Neural cell (in vitro differentiated cells): Measurements from ENCODE around the gene CTDSPL.

Source experiments
- CTCF ChIP-seq: fragments of 450-650 bp; IDR thresholded peaks from 2 replicates; pipeline ENCODE4 v1.5.1; 2014; ENCODE audit warnings: antibody characterized with exemption, mild to moderate bottlenecking, moderate library complexity; ENCODE audit not compliant: poor library complexity, severe bottlenecking
- EP300 ChIP-seq: fragments of 450-650 bp; conservative IDR thresholded peaks from 2 replicates; pipeline ENCODE4 v1.6.1; 2014; ENCODE audit warnings: antibody characterized with exemption, mild to moderate bottlenecking, moderate library complexity; ENCODE audit not compliant: poor library complexity, severe bottlenecking
- MXI1 ChIP-seq: fragments of 450-650 bp; conservative IDR thresholded peaks from 2 replicates; pipeline ENCODE4 v1.6.1; 2014; ENCODE audit warnings: antibody characterized with exemption, mild to moderate bottlenecking; ENCODE audit not compliant: poor library complexity, severe bottlenecking
- POLR2AphosphoS5 ChIP-seq: IDR thresholded peaks from 2 replicates; pipeline ENCODE4 v1.6.1; 2012
- RAD21 ChIP-seq: fragments of 450-650 bp; conservative IDR thresholded peaks from 2 replicates; pipeline ENCODE4 v1.6.1; 2014; ENCODE audit warnings: antibody characterized with exemption, mild to moderate bottlenecking, moderate library complexity
- SMC3 ChIP-seq: fragments of 450-650 bp; conservative IDR thresholded peaks from 2 replicates; pipeline ENCODE4 v1.6.1; 2014; ENCODE audit warnings: antibody characterized with exemption, mild to moderate bottlenecking, moderate library complexity; ENCODE audit not compliant: poor library complexity
- TAF1 ChIP-seq: IDR thresholded peaks from 2 replicates; pipeline ENCODE4 v1.6.1; 2012; ENCODE audit warnings: low read depth
- TF ChIP-seq, protein P1 (sequence below): IDR thresholded peaks from 2 replicates; pipeline ENCODE4 v1.6.1; 2012; ENCODE audit warnings: borderline replicate concordance

- TF ChIP-seq CTCF (no peak), TAF1 (no peak), POLR2AphosphoS5 (no peak), RAD21 (no peak), EP300 (no peak), MXI1 (no peak), SMC3 (no peak)
- TF ChIP-seq, protein P1, sequence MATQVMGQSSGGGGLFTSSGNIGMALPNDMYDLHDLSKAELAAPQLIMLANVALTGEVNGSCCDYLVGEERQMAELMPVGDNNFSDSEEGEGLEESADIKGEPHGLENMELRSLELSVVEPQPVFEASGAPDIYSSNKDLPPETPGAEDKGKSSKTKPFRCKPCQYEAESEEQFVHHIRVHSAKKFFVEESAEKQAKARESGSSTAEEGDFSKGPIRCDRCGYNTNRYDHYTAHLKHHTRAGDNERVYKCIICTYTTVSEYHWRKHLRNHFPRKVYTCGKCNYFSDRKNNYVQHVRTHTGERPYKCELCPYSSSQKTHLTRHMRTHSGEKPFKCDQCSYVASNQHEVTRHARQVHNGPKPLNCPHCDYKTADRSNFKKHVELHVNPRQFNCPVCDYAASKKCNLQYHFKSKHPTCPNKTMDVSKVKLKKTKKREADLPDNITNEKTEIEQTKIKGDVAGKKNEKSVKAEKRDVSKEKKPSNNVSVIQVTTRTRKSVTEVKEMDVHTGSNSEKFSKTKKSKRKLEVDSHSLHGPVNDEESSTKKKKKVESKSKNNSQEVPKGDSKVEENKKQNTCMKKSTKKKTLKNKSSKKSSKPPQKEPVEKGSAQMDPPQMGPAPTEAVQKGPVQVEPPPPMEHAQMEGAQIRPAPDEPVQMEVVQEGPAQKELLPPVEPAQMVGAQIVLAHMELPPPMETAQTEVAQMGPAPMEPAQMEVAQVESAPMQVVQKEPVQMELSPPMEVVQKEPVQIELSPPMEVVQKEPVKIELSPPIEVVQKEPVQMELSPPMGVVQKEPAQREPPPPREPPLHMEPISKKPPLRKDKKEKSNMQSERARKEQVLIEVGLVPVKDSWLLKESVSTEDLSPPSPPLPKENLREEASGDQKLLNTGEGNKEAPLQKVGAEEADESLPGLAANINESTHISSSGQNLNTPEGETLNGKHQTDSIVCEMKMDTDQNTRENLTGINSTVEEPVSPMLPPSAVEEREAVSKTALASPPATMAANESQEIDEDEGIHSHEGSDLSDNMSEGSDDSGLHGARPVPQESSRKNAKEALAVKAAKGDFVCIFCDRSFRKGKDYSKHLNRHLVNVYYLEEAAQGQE = no peak
These were observed 14.0 kb upstream of the CTDSPL start for GRCh38 chr3:37847689-37848088.
